Activated CD4-positive, alpha-beta T cell treated with anti-CD3 and anti-CD28 coated beads for 1 hour (primary cell): ENCODE measurements around the gene VPS26A.
"Not testable (repeated sequence)": the region's sequence is repeated elsewhere in the genome, so short reads cannot be mapped to it uniquely, and the experiment has no call there.

ENCODE experiments used
- DNase-seq: peaks from one replicate; pipeline ENCODE4 v3.0.0-alpha.2; 2020

VPS26A gene

GRCh38 chr10:69103784-69104183, 20.2 kb upstream of the VPS26A start:
- DNase-seq: no peak

- no peak for DNase-seq
Measured at GRCh38 chr10:69104994-69105790, 18.8 kb upstream of the VPS26A start.

DNA sequence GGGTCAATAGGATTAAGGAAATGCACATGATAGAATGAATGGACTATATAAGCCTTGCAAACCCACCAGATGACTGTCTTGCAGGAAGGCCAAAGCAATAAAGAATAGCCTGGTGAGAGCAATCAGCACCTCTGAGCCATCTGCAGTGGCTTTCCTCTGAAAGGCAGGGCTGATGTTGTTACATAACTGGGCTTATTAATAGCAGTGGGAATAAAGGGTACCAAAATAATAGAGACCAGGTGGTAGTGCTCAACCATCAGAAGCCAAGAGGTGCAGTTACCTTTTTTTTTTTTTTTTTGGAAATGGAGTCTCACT, 16.8 kb upstream of the VPS26A start:
- DNase-seq: no peak

GRCh38 chr10:69107699-69108098, 16.3 kb upstream of the VPS26A start:
- DNase-seq: no peak

GRCh38 chr10:69119896-69120295, 4.1 kb upstream of the VPS26A start:
- DNase-seq: no peak

GRCh38 chr10:69123306-69123746, 652 bp upstream of the VPS26A start:
- DNase-seq: no peak

DNA sequence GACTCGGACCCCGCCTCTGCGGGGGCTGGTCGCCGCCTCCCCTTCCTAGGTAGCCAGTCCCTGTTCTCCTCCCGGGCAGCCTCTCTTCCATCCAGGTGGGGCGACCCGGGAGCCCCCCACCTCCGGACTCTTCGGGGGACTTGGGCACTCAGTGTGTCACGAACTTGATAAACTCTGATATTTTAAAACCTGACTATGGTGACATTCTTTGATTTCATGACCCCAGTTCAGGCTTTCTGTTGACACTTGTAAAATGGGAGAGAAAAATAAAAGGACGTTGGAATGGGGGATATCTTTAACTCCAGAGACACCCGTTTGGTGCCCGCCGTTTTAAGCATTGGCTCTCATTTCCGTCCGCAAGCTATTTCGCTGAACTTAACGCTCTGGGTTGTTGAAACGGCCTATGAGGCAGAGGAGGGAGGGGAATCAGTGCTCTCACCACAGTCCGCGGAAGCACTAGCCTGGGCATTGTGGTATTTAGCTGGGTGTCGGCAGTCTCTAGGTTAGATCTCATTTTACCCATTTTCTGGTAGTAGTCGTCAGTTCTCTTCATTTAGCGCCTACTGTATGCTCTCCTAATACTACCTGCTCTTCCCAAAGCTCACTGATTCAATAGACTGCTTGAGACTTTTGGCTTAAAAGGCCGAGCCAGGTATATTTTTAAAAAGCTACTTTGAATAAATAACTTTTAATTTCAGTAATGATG, 738 bp downstream of the VPS26A start:
- DNase-seq: peak; percentile 23

GRCh38 chr10:69125554-69125953, 1.6 kb downstream of the VPS26A start:
- DNase-seq: no peak

DNA sequence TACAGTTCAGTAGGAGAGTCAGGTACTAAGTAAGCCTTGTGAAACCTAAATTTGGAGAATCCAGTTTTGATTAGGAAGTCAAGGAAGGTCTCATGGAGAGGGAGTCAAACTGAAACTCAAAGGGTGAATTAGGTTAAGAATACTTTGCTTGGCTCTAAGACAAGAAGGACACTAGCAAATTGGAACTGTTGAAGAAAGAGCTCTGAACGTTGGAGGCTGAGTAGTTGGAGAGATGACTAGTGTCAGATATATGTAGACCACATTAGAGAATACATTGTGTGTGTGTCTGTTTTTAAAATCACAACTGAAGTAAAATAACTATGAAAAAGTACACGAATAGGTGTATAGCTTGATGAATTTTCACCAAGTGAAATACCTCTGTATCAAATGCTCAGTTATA, 6.3 kb downstream of the VPS26A start:
- DNase-seq: no peak

- no peak for DNase-seq
Measured at GRCh38 chr10:69139961-69140360, 16.0 kb downstream of the VPS26A start.

GRCh38 chr10:69141304-69141703, 17.3 kb downstream of the VPS26A start:
- no peak for DNase-seq

DNA sequence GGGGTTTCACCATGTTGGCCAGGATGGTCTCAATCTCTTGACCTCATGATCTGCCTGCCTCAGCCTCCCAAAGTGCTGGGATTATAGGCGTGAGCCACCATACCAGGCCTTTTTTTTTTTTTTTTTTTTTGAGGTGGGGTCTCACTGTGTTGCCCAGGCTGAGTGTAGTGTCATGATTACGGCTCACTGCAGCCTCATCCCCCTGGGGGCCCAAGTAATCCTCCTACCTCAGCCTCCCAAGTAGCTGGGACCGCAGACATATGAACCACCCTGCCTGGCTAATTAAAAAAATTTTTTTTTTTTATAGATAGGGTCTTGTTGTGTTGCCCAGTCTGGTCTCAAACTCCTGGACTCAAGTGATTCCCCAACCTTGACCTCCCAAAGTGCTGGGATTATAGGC, 18.1 kb downstream of the VPS26A start:
- not testable (repeated sequence) for DNase-seq

DNA sequence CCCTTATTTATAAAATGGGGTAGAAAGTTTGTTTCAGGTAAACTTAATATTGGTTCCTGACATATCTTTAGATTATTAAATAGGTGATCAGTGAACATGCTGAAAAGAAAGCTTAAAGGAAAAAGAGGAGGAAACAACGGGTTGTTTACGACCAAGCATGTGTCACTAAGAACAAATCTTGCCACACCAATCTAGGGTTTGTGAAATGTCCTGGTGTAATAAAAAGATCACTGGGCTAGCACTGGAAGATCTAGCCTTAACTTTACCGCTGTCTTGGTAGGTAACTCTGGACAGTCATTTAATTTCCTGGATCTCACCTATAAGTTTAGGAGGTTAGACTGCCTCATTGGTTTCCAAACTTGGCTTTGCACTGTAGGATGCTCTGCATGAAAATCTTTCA, 19.0 kb downstream of the VPS26A start:
- no peak for DNase-seq

- no peak for DNase-seq
Measured at GRCh38 chr10:69145329-69145728, 21.4 kb downstream of the VPS26A start.

GRCh38 chr10:69145864-69146263, 21.9 kb downstream of the VPS26A start:
- no peak for DNase-seq

DNA sequence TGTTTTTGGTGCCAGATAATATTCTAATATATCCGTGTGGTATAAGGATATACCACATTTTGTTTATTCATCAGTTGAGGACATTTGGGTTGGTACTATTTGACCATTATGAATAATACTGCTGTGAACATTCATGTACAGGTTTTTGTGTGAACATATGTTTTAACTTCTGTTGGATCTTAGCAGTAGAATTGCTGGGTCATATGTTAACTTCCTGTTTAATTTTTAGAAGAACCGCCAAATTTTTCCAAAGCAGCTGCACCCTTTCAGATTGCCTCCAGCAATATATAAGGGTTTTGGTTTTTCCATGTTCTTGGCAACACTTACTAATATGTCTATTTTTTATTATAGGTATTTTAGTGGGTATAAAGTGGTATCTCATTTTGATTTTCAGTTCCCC, 22.8 kb downstream of the VPS26A start:
- DNase-seq: no peak

DNA sequence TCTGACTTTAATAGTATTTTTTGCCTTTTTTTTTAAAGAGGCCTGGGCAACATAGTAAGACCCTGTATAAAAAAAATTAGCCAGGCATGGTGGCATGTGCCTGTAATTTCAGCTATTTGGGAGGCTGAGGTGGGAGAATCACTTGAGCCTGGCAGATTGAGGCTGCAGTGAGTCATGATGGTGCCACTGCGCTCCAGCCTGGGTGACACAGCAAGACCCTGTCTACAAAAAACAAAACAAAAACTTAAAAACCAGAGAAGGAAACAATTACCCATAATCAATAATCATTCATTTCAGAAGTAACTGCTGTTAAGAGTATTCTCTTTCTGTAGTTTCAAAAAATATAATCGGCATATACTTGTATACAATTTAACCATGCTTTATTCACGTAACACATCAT, 28.0 kb downstream of the VPS26A start:
- DNase-seq: no peak

DNA sequence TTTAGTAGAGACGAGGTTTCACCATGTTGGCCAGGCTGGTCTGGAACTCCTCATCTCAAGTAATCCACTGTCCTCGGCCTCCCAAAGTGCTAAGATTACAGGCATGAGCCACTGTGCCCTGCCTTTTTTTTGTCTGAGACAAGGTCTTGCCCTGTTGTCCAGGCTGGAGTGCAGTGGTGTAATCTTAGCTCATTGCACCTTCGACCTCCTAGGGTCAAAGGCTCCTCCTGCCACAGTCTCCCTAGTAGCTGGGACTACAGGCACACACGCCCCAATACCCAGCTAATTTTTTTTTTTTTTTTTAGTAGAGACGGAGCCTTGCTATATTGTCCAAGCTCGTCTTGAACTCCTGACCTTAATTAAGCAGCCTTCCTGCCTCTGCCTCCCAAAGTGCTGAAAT, 29.2 kb downstream of the VPS26A start:
- no peak for DNase-seq

DNA sequence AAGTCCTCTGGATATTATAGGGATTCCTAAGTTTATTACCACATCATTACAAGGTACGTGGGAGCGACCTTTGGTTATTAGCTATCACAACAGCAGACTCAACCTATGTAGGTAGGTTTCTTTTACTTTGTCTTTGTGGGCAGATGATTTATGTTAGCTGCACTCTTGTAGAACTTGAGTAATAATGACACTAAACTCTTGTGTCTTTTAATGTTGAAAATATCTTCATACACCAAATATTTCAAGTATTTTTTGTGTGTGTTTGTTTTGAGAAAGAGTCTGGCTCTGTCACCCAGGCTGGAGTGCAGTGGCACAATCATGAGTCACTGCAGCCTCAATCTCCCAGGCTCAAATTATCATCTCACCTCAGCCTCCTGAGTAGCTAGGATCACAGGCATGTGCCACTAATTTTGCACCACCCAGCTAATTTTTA, 36.8 kb downstream of the VPS26A start:
- no peak for DNase-seq

DNA sequence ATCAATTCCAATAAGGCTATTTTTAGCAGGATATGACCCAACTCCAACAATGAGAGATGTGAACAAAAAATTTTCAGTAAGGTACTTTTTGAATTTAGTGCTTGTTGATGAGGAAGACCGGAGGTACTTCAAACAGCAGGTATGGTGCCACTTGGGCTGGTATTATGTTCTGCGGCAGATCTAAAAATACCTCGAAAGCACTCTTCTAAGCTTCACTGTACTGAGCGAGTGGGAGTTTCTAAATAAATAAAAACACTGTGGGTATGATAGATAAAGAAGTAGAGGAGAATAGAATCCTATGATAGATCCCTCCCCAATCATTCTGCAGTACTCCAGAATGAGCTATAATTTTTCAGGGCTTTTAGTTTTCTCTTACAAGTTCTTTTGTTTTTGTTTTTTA, 44.5 kb downstream of the VPS26A start:
- DNase-seq: no peak

DNA sequence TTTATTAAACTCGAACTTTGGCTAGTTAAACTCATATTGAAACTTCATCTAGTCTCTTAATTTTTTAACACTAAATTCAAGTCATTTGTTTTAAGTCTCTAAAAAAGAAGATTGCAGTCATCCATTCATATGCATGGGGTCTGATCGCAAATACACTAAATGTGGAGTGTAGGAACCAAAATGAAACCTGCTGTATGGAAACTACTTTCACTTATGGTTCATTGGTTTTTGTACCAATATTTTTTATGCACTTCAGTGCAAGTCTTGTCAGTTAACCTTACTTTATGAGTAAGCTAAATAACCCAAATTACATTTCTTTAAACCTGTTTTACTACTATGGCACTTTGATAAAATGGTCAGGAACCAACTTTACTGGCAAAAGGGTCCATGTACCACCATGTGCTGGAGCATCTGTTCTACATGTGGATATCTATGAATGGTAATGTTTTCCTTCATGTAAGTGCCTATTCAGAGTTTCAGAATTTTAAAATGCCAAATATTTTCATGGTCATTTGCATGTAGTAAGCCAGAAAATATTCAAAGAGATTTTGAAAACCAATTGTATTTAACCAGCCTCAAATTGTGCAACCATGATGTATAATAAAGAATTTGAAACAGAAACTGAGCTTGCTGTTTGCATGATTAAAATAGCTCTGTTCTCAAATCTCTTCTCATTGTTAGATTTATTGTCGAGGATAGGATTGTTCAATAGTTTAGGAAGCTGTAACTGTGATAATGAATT, 48.4 kb downstream of the VPS26A start:
- DNase-seq: no peak

DNA sequence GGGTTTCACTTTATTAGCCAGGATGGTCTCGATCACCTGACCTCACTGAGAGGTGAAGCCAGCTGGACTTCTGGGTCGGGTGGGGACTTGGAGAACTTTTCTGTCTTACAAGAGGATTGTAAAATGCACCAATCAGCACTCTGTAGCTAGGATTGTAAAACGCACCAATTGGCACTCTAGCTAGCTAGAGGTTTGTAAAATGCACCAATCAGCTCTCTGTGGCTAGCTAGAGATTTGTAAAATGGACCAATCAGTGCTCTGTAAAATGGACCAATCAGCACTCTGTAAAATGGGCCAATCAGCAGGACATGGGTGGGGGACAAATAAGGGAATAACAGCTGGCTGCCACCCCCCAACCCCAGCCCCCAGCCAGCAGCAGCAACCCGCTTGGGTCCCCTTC, 51.3 kb downstream of the VPS26A start:
- not testable (repeated sequence) for DNase-seq

- DNase-seq: no peak
Measured at GRCh38 chr10:69176823-69177222, 52.8 kb downstream of the VPS26A start.
